Stimulated activated CD4-positive, alpha-beta T cell treated with anti-CD3 and anti-CD28 coated beads, Interleukin-15, amount 100 ng/mL, for 1 hour (primary cell): ENCODE data around the gene ABCC6.
"Not testable (repeated sequence)": the region's sequence is repeated elsewhere in the genome, so short reads cannot be mapped to it uniquely, and the experiment has no call there.

Experiments
- DNase-seq, 2 donors: peaks; one replicate each; pipeline ENCODE4 v3.0.0-alpha.2; 2020; ENCODE audit warnings: low read depth in 1 of 2, low spot score in 1 of 2

ABCC6 gene

DNA sequence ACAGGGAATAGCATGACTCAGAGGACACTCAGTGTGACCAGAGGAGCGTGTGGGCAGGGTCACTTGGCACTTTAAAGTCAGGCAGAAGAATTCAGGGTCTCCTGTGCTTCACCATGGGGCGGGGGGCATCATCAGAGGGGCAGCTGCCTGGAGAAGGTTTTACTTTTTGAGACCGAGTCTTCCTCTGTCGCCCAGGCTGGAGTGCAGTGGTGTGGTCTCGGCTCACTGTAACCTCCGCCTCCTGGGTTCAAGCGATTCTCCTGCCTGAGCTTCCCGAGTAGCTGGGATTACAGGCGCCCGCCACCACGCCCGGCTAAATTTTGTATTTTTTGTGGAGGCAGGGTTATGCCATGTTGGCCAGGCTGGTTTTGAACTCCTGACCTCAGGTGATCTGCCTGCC lies 32.3 kb downstream of the ABCC6 start:
- not testable (repeated sequence) for DNase-seq

DNA sequence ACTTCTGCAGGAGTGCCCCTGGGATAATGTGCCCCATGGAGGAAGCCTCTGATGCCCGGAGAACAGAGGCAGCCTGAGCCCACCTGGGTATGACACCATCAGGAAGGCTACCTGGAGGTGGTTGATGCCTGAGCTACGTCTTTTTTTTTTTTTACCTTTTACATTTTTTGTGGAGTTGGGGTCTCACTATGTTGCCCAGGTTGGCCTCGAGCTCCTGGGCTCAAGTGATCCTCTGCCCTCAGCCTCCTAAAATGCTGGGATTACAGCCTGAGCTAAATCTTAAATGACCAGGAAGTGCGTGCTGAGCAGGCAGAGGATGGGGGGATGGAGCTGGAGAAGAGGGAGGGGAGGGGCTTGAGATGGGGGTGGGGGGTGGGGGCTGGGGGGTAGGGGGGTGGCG lies 32.7 kb downstream of the ABCC6 start:
- no peak for DNase-seq

DNA sequence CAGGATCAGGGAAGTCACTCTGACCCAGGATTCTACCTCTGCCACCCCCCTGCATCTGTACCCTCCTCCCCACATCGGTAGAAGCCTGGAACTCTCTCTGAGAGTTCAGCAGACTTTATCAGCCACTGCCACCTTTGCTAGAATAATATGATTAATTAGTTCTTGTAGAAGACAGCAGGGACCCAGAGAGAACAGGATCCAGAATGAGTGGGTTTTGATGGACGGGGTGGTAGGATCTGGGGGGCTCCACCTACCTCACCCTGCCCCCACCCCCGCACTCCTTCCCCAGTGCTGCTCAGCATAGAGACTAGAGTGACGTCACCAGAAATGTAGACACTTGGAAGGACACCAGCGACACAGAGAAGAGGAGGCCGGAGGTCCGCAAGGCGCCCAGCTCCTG lies 33.5 kb downstream of the ABCC6 start:
- no peak for DNase-seq

DNA sequence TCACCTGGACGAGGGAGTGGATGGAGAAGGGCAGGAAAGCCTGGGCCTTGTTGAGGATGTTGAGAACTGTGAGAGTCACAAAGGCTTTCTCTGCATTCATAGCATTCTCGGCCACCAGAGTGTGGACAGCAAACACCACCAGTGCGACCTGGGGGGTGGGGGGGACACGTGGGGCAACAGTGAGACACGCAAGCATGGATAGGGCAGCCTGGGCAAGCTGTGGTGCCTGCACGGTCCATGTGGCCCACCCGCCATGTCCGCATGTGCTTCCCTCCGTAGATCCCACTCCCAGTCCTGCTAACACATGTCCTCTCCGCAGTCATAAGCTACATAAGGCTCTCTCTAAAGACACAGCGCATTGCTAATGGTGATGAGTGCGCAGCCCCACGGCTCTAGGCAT lies 34.5 kb downstream of the ABCC6 start:
- no peak for DNase-seq

DNA sequence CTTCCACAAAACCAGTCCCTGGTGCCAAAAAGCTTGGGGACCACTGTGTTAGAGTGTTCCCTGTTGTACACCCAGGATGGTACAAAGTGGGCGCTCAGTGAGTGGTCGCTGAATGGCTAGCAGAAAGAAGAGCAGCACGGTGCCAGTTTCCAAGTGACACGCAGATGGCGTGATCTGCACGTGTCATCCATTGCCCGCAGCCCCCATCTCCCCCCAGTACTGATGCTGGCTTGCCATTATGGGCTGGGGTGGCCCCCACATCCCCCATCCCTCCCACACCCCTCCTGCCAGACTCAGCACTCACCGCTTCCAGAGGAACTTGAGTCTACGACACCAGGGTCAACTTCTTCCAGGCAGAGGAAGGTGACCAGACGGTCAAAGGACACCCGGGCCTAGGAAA lies 36.5 kb downstream of the ABCC6 start:
- no peak for DNase-seq

DNA sequence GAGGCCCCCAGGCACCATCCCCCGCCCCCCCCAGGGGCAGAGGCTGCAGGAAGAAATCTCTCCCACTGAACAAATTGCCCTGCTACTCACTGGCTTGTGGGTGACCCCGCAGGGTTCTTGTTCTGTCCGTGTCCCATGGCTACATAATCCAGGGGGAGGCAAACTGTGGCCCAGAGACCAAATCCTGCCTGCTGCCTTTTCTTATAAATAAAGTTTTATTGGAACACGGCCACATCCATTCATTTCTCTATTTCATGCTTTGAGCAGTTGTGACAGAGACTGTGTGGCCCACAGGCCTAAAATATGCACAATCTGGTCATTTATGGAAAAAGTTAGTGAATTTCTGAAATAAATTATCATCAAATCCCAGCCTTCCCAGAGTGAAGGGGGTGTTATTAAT lies 38.2 kb downstream of the ABCC6 start:
- DNase-seq, result no peak

DNA sequence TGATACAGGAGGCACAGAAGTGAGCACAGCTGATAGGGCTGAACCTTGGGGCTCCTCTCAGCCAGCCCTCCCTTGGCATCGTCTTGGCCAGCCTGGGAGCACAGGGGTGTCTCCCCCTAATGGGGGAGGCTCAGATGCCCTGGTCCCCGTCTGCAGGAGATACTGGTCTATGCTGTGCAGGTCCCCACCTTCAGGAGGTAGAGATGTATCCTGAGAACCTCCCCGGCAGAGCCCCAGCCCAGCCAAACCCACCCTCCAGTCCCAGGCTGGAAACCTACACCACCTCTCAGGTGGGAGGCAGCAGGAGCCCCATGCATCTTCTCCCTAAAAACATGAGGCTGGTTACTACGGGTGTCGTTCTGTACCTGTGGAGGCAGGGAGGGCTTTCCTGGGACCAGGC lies 38.7 kb downstream of the ABCC6 start:
- DNase-seq, result no peak

DNA sequence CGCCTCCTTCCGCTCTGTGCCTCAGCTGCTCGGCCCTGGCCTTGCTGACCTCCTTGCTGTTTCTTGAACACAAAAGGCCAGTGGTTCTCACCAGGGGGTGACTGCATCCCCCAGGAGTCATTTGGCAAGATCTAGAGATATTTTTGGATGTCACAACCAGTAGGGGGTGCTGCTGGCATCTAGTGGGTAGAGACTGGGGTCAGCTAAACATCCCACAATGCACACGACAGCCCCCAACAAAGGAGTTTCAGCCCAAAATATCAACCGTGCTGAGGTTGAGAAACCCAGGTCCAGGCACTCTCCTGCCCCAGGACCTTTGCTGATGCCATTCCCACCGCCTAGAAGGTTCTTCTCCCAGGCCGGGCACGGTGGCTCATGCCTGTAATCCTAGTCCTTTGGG lies 39.7 kb downstream of the ABCC6 start:
- DNase-seq, result no peak

DNA sequence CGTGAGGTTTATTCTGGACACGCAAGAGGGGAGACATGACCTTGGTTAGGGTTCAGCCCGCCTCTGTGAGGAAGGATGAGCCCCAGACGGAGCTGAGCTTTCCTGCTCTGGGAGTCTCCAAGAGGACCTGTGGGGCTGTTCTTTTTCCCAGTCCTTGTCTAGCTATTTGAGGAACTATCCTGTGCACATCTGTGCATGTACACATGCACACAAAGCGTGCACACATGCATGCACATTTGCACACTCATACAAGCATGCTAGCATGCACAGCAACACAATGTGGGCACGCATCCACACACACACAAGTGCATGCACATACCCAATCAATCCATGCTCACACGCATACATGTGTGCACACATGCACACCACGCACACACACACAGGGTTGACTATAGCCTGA lies 40.4 kb downstream of the ABCC6 start:
- DNase-seq, result no peak

DNA sequence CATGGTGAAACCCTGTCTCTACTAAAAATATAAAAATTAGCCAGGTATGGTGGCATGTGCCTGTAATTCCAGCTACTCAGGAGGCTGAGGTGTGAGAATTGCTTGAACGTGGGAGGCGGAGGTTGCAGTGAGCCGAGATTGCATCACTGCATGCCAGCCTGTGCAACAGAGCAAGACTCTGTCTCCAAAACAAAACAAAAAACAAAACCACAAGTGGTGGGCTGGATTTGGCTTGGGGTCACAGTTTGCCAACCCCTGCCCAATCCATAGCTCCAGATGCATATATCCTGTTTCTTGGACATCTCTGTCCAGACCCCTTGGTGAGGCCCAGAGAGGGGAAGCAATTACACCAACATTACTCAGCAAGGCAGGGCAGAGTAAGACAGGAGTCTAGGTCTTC lies 41.5 kb downstream of the ABCC6 start:
- not testable (repeated sequence) for DNase-seq

DNA sequence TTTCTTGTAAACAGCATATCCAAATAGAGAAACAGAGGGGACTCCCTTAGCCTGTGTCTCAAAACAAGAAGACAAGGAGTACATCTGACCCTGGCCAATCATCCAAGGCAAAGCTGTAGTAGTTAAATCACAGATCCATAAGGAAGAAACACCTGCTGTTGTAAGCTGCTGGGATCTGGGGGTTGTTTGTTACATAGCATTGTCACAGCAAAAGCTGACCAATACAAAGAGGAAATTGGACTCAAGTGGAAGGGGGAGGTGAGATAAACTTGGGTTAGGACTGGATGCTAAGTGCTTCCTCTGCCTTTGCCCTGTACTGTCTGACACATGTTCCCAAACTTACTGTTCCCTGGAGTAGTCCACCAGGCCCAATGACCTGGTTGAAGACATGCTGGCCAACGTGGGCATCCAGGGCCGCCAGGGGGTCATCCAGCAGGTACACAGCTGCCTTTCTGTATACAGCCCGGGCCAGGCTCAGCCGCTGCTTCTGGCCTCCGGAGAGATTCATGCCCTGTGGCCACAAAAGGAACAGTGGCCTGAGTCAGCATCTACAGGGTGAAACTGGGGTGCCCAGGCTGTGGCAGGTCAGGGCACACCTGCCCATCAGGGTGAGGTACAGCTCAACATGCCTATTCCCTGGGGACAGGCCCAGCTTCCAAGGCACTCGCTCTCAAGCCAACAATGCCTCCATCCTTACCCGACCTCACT lies 44.7 kb downstream of the ABCC6 start:
- no peak for DNase-seq

DNA sequence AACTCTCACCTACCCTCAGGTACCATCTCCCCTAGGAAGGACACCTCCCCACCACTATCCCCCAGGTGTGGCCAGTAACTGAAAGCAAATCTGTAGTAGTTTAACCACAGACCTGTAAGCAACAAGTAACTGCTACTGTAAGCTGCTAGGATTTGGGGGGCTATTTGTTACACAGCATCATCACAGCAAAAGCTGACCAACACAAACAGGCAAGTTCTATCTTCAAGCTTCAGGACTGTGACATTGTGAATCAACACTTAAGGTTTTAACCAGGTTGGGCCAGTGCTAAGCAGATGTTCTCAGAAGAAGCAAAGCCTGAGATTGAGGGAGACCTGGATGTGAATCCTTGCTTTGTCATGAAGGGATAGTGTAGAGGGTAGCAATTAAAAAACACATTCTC lies 47.0 kb downstream of the ABCC6 start:
- DNase-seq, result no peak

DNA sequence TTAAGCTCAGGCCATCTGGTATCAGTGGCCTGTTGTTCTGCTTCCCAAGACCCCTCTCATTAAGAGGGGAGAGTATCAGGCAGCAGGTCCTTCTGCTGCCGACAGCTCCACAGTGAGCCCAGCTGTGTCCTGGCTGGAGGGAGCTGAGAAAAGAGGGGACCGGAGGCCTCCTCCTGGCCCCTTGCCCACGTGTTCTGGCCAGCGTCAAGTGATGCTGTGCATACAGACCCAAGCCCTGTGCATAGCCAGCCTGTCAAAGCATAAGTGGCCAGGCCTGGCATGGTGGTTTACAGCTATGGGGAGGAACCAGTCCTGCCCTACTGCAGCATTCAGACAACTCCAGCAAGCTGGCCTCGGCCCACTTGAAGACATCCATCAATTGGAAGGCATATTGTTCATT lies 48.0 kb downstream of the ABCC6 start:
- DNase-seq, result no peak

DNA sequence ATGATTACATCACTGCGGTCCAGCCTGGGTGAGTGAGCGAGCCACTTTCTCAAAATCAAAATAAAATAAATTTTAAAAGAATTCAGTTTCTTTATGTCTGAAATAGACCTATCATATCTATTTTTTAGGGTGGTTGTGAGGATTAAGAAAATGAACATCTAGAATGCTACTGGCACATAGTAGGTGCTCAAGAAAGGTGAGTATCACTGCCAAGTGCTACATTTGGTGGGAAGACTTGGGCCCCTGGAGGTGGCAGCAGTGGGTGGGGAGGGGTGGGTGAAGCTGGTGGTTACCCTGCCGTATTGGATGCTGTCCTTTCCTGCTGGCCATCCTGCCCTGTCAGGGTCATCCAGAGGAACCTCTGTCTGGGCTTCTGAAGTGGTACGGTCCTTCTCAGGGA lies 50.3 kb downstream of the ABCC6 start:
- no peak for DNase-seq

DNA sequence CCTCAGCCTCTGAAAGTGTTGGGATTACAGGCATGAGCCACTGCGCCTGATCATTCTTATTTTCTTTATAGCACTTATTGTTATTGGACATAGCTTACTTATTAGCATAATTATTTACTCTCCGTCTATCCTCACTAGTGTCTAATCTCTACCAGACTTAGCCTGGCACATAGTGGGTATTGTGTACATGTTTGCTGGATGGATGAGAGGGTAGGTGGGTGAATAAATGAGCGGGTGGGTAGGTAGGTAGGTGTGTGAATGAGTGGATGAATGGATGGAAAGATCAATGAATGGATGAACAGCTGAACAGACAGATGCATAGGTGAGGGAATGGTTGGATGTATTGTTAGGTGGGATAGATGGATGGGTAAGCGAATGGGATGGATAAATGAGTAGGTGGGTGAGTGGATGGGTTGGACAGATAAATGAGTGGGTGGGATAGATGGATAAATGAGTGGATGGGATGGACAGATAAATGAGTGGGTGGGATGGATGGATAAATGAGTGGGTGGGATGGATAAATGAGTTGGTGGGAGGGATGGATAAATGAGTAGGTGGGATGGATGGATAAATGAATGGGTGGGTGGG lies 51.9 kb downstream of the ABCC6 start:
- no peak for DNase-seq

DNA sequence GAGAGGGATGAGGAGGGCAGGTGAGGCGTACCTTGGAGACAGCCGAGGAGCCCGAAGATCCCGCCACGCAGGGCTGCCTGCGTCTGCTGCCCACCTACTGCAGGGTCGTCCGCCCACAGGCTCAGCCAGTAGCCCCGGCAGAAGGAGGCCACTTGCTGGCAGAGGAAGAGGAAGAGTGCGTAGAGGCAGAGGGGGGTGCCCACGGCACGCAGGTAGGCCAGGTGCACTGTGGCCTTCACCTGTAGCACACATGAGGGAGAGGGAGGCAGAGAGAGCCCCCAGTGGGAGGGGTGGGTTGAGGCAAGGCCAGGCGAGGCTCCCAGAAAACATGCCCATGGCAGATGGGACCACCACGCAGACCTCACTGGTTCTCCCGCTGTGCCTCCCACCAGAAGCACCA lies 53.7 kb downstream of the ABCC6 start:
- no peak for DNase-seq

DNA sequence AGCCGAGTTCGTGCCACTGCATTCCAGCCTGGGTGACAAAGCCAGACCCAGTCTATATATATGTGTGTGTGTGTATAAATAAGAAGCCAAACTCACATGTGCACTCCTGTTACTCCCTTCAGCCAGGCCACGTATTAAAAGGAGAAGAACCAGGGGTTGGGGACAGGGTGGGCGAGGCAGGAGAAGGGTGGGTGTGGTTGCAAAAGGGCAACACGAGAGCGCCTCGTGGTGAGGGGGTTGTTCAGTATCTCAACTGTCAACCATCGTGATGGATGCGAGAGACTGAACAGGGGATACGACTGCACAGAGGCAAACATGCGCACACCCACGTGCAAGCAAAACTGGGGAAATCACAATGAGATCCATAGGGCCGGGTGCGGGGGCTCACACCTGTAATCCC lies 54.9 kb downstream of the ABCC6 start:
- no peak for DNase-seq

DNA sequence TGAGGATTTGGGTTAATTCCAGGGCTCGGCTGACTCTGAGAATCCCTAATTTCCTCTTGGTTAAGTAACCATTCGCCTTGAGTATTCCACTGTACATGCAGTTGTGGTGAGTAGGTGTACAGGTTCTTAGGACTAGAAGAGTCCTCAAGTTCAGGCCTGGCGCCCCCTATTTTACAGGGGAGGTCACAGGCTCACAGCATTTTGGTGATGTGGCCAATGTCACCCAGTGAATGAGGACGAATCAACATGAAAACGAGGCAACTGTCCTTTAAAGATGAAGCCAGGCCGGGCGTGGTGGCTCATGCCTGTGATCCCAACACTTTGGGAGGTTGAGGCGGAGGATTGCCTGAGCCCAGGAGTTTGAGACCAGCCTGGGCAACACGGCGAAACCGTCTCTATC lies 55.4 kb downstream of the ABCC6 start:
- no peak for DNase-seq

DNA sequence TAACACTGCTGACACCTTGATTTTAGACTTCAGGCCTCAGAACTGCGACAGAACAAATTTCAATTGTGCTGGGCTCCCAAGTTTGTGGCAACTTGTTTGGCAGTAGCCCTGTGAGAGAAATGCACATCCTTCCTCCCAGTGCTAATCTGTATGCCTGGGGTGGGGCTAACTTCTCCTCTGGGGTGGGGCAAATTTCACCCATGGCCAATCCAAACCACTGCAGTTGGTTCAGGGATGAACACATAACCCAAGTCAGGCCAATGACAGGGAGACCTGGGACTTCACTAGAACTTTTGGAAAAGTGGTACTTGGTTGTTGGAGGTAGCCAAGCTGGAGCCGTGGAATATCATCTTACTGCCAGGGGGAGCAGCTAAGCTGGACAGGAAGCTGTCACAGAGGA lies 56.3 kb downstream of the ABCC6 start:
- DNase-seq, result no peak

DNA sequence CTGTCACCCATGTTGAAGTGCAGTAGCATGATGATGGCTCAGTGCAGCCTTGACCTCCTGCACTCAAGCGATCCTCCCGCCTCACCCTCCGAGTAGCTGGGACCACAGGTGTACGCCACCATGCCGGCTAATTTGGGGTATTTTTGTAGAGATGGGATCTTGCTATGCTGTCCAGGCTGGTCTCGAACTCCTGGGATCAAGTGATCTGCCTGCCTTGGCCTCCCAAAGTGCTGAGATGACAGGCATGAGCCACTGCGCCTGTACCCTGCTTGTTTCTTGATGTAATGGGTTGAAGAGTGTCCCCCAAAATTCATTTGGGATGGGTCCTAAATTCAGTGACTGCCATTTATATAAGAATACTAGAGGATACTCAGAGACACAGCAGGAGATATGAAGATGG lies 57.2 kb downstream of the ABCC6 start:
- DNase-seq, result no peak

DNA sequence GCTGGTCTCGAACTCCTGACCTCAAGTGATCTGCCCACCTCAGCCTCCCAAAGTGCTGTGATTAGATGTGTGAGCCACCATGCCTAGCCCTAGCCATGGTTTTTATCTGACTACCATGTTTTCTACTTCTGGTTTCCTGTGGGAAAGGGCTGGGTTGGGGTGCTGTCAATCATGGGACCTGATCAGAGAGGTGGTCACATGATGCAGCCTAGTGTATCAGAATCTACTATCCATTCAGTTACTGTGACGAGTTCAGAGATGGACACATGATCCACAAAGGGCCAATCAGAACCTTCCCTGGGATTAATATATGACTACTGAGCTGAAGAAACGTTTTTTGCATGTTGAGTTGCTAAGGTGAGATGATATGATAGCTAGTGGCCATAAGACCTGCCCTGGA lies 59.1 kb downstream of the ABCC6 start:
- DNase-seq, result no peak

DNA sequence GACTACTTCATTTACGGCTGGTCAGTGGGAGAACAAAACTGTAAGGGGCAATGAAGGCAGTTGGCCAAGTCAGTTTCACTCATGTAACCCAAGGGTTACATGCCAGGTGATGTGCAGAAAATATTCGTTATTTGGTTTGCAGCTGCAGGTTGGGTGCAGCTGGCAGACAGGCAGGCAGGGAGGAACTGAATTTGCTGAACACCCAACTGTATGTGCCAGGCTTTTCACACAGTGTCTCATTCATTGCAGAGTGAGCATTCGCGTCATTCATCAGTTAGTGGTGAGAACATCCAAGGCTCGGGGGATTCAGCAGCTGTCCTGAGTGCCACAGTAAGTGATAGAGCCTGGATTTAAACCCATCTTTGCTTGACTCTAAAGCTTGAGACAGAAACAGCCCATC lies 59.7 kb downstream of the ABCC6 start:
- DNase-seq, result no peak

DNA sequence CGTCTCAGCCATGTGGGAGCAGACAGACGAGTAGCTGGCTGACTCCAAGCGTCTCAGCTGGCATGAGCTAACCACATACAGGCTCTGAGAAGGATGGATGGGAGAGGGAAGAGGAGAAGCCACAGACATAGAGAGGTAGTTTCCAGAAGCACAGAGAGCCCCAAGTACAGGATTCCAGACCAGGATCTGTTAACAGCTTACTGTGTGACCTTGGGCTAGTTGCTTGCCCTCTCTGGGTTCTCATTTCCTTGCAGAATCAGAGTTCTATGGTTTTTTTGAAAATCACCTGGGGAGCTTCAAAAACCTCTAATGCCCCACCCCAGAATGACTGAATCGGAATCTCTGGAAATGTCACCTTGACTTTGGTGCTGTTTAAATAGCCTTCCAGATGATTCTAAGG lies 60.2 kb downstream of the ABCC6 start:
- no peak for DNase-seq
